Prostate gland (tissue), 2 donors: Measurements from ENCODE around the gene COL23A1. TPM values are rescaled to one million over a fixed set of nuclear protein-coding genes. Genes with fewer than 3 reads are reported as not detected.

Experiments
- DNase-seq: peaks from one replicate; pipeline ENCODE4 v3.0.0-alpha.2; 2019; ENCODE audit warnings: low spot score
- H3K27ac ChIP-seq, 2 donors: fragments of 200-600 bp; sonication (generic); 2 replicates each; pipeline ENCODE4 v1.5.1; 2017 to 2019
- H3K27me3 ChIP-seq: fragments of 200-600 bp; sonication (generic); replicated peaks from 2 replicates; pipeline ENCODE4 v1.5.1; 2019; ENCODE audit not compliant: insufficient read depth
- H3K36me3 ChIP-seq, 2 donors: fragments of 200-600 bp; sonication (generic); 1 replicate in 1 of 2; 2 replicates in 1 of 2; pipeline versions ENCODE4 v1.5.1 to v1.8.1; 2017 to 2019
- H3K4me1 ChIP-seq: fragments of 200-600 bp; sonication (generic); replicated peaks from 2 replicates; pipeline ENCODE4 v1.5.1; 2019
- H3K4me3 ChIP-seq, 2 donors: fragments of 200-600 bp; sonication (generic); 2 replicates each; pipeline ENCODE4 v1.5.1; 2017 to 2019
- H3K9me3 ChIP-seq: fragments of 200-600 bp; sonication (generic); 2 replicates; pipeline ENCODE4 v1.5.1; 2017
- POLR2A ChIP-seq: fragments of 450-650 bp; IDR thresholded peaks from one replicate; pipeline ENCODE4 v1.6.1; 2016; ENCODE audit warnings: antibody characterized with exemption, mild to moderate bottlenecking
- POLR2AphosphoS5 ChIP-seq: sonication (generic); formaldehyde crosslinking; IDR thresholded peaks from one replicate; pipeline ENCODE4 v1.6.1; 2017; ENCODE audit warnings: antibody characterized with exemption
- WGBS: methylation state at CpG from one replicate; pipeline ENCODE4 v1.1.5; 2018; 5-methylcytosine and 5-hydroxymethylcytosine counted together
- intact Hi-C: fragments of 100-400 bp; cut with DNase I; formaldehyde crosslinking; loops from one replicate; pipeline ENCODE4 v1.14.2; 2022
- total RNA-seq, 2 donors: library from RNA; depleted of rRNA; stranded (reverse); fragments of >200 nt; gene quantifications; one replicate each; pipeline ENCODE4 v1.1.0, GENCODE V29; 2016
- TF ChIP-seq, protein P1 (sequence below), 4 experiments: fragments of 200-600 bp in 2 of 4; fragments of 450-650 bp in 2 of 4; sonication (generic) in 2 of 4; IDR thresholded peaks; 1 replicate in 3 of 4; 2 replicates in 1 of 4; pipeline ENCODE4 v1.5.1; 2016 to 2019; ENCODE audit warnings: antibody characterized with exemption in 4 of 4, mild to moderate bottlenecking in 2 of 4, moderate library complexity in 2 of 4

Gene COL23A1
- total RNA-seq, 2 donors from 2014 or later: 2.7 to 6.1 TPM

DNA sequence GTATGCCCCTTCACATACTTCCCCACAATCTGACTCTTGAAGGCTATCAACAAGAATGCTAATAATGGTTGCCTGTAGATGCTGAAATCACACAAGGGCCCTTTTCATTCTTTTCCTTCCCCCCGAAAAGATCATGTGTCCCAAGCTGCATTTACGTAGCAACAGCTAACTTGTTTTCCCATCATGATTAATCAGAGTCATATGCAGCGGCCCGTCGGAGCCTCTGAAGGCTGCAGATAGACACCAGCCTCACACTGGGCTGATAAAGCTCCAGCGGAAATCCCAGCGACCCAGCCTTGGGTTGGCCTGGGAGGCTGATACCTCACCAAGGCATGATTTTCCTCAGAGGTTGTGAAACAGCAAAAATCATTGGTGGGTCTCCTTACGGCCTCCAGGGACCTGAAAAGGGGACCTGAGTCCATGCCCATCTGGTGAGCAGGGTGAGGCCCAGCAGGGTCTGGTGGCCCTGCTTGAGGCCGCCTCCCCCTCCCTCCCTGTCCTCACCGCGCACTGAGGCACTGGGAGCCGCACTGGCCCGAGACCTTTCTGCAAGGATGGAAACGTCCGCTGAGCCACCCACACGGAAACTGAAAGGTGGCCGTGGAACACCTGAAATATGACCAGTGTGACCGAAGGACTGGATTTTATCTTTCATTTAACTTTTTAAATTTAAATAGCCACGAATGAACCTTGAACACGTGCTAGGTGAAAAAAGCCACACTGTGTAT is 243.4 kb downstream of the COL23A1 start:
- Histone ChIP-seq H3K27ac (no peak overlapping the region), H3K9me3 (no peaks in the 10 kb centered on the region), H3K4me3 (no peak overlapping the region), H3K27me3 (no peaks in the 10 kb centered on the region), H3K4me1 (no peaks in the 10 kb centered on the region), H3K36me3 (no peaks in the 10 kb centered on the region)
- 91% methylated on average over 20 of the region's 20 CpGs for WGBS
- intact Hi-C loops: no loop called here
- no peak for DNase-seq
- TF ChIP-seq POLR2A (no peak), POLR2AphosphoS5 (no peak)
- TF ChIP-seq, protein P1, sequence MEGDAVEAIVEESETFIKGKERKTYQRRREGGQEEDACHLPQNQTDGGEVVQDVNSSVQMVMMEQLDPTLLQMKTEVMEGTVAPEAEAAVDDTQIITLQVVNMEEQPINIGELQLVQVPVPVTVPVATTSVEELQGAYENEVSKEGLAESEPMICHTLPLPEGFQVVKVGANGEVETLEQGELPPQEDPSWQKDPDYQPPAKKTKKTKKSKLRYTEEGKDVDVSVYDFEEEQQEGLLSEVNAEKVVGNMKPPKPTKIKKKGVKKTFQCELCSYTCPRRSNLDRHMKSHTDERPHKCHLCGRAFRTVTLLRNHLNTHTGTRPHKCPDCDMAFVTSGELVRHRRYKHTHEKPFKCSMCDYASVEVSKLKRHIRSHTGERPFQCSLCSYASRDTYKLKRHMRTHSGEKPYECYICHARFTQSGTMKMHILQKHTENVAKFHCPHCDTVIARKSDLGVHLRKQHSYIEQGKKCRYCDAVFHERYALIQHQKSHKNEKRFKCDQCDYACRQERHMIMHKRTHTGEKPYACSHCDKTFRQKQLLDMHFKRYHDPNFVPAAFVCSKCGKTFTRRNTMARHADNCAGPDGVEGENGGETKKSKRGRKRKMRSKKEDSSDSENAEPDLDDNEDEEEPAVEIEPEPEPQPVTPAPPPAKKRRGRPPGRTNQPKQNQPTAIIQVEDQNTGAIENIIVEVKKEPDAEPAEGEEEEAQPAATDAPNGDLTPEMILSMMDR (IDR thresholded peaks at IDR 0.05): no peak

DNA sequence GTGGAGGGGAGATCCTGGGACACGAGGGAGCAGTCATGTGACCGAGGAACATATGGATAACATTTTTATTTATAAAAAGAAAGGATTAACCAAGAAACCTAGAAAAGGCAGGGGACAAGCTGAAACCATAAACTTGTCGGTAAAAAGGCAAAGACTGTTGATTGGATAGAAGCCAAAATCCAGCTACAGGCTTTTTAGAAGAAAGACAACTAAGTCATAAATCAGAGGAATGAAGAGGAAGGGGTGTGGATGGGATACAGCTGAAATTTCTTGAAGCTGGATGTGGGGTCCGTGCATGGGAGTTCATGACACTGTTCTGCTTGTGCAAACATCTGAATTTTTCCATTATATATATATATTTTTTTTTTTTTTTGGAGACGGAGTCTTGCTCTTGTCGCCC is 246.9 kb downstream of the COL23A1 start:
- Histone ChIP-seq H3K27ac (no peak overlapping the region), H3K9me3 (no peaks in the 10 kb centered on the region), H3K27me3 (no peaks in the 10 kb centered on the region), H3K4me1 (no peaks in the 10 kb centered on the region), H3K4me3 (no peak overlapping the region), H3K36me3 (no peaks in the 10 kb centered on the region)
- no peak for DNase-seq
- WGBS: 49% methylated on average over 6 of the region's 6 CpGs
- intact Hi-C loops: no loop called here
- TF ChIP-seq, protein P1 (IDR thresholded peaks at IDR 0.05): no peak
- TF ChIP-seq POLR2A (no peak), POLR2AphosphoS5 (no peak)

DNA sequence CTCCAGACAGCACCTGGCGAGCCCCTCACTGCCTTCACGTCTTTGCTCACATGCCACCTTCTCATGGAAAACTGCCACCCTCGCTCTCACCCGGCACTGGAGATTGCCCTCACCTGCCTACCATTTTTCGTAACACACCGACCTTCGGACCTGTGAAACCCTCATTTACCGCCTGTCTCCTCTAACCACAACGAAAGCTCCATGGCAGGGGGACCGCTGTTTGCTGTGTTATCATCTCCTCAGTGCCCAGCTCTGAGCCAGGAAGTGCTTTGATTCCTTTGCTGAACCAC is 248.4 kb downstream of the COL23A1 start:
- intact Hi-C loops: no loop called here

DNA sequence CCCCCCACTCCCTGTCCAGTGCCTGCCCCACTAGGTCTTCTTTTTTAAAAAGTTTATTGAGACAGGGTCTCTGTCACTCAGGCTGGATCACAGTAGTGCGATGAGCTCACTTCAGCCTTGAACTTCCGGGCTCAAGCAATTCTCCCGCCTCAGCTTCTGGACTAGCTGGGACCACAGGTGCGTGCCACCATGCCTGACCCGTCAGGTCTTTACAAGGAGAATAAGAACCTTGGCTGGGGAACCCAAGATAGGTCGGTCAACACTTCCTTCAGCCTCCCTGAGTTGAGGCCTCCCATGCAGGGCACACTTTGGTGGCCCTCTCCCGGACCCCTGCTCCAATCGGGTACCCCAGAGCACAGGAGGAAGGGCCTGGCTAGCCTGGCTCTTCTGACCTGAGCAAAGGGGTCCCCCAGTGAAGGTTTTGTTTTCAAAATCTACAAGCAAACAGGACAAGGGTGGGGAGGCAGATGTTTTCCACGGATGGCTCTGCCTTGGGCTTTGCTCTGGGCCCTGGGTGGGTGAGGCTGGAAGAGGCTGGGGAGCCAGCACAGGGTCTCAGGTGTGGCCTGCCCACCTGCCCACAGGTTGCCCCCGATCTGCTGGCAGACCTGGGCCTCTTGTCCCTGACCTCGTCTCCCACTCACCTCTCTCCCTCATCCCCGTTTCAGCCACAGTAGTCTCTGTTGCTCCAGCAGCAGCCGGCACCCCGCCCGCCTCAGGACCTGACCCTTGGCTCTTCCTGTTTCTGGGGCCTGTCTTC is 248.9 kb downstream of the COL23A1 start:
- Histone ChIP-seq H3K4me3 (no peak overlapping the region), H3K9me3 (no peaks in the 10 kb centered on the region), H3K4me1 (no peaks in the 10 kb centered on the region), H3K27me3 (no peaks in the 10 kb centered on the region), H3K27ac (no peak overlapping the region), H3K36me3 (no peaks in the 10 kb centered on the region)
- TF ChIP-seq POLR2A (no peak), POLR2AphosphoS5 (no peak)
- TF ChIP-seq, protein P1 (IDR thresholded peaks at IDR 0.05): no peak
- DNase-seq: no peak
- intact Hi-C loops: no loop called here
- 93% methylated on average over 15 of the region's 15 CpGs for WGBS

More for the DNA sequence above, 248.4 kb downstream of the COL23A1 start:
- 91% methylated on average over 10 of the region's 10 CpGs for WGBS
- no peak overlapping the region for H3K27ac ChIP-seq
- H3K9me3 ChIP-seq: no peaks in the 10 kb centered on the region
- no peak for TF ChIP-seq POLR2A
- TF ChIP-seq POLR2AphosphoS5: no peak
- TF ChIP-seq, protein P1 (IDR thresholded peaks at IDR 0.05): no peak
- no peak overlapping the region for H3K4me3 ChIP-seq
- no peaks in the 10 kb centered on the region for H3K27me3 ChIP-seq
- no peaks in the 10 kb centered on the region for H3K4me1 ChIP-seq
- no peak for DNase-seq
- H3K36me3 ChIP-seq: no peaks in the 10 kb centered on the region

DNA sequence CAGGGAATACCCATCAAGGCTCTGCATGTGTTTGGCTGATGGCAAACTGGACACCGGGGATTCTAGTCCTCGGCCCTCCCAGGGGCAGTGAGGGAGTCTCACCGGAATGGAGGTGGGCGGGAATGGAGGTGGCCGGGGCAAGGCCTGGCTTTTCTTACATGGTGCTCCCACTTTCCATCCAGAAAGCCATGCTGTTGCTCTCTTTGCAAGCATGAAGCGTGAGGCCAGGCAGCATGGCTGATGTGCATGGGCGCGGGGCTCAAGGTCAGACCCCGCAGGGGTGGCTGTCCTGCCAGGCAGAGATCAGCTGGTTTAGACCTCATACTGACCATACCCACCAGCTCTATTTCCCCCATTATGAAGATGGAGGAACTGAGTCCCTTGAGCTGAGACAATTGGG is 249.6 kb downstream of the COL23A1 start:
- Histone ChIP-seq H3K4me1 (no peaks in the 10 kb centered on the region), H3K27ac (no peak overlapping the region), H3K36me3 (no peaks in the 10 kb centered on the region), H3K27me3 (no peaks in the 10 kb centered on the region), H3K9me3 (no peaks in the 10 kb centered on the region), H3K4me3 (no peak overlapping the region)
- no peak for DNase-seq
- intact Hi-C loops: no loop called here
- TF ChIP-seq POLR2AphosphoS5 (no peak), POLR2A (no peak)
- TF ChIP-seq, protein P1 (IDR thresholded peaks at IDR 0.05): no peak
- WGBS: 97% methylated on average over 9 of the region's 9 CpGs
